H1 (cell line): Measurements from ENCODE around the gene SEPTIN1. TPM values are rescaled to one million over a fixed set of nuclear protein-coding genes. Genes with fewer than 3 reads are reported as not detected.
A peak's percentile ranks its signal among the peaks of the same experiment; 100 is the strongest.

Source experiments
- CTCF ChIA-PET: fragments of 300-600 bp; sonication (Branson Sonifier 250); formaldehyde crosslinking; loops from one replicate; lab custom pipeline; 2021; ENCODE audit not compliant: partially characterized antibody; lab: Charles Lee
- POLR2A ChIA-PET: fragments of 300-600 bp; sonication (Branson Sonifier 250); formaldehyde crosslinking; loops from one replicate; lab custom pipeline; 2021; ENCODE audit warnings: inconsistent platforms; ENCODE audit not compliant: partially characterized antibody; lab: Charles Lee
- DNase-seq, 2 experiments: peaks; one replicate each; pipeline versions ENCODE4 v3.0.0 to v3.0.0-alpha.2; 2010 to 2022; ENCODE audit warnings: low spot score in 2 of 2, low read depth in 1 of 2, mixed read lengths in 1 of 2
- FAIRE-seq: peaks from 2 replicates; lab custom pipeline; 2011; peaks lifted over from hg19 to GRCh38; lab: Jason Lieb, UNC
- H2AFZ ChIP-seq: 2 replicates; pipeline ENCODE4 v1.8.1; 2012; ENCODE audit warnings: low read length, inconsistent platforms
- H2AK5ac ChIP-seq: 2 replicates; pipeline ENCODE4 v1.6.1; 2013; ENCODE audit warnings: low read depth, low read length
- H2BK120ac ChIP-seq: replicated peaks from 2 replicates; pipeline ENCODE3; 2013; ENCODE audit warnings: low read depth, low read length, inconsistent platforms
- H2BK12ac ChIP-seq: 2 replicates; pipeline ENCODE4 v1.6.1; 2013; ENCODE audit warnings: low read depth, low read length
- H2BK15ac ChIP-seq: 2 replicates; pipeline ENCODE4 v1.6.1; 2013; ENCODE audit warnings: low read length
- H2BK20ac ChIP-seq: 2 replicates; pipeline ENCODE4 v1.6.1; 2013; ENCODE audit warnings: low read length
- H2BK5ac ChIP-seq: 2 replicates; pipeline ENCODE4 v1.6.1; 2013; ENCODE audit warnings: low read depth, low read length
- H3K14ac ChIP-seq: 2 replicates; pipeline ENCODE4 v1.6.1; 2013; ENCODE audit warnings: inconsistent platforms; ENCODE audit not compliant: insufficient read length
- H3K18ac ChIP-seq: 2 replicates; pipeline ENCODE4 v1.6.1; 2013; ENCODE audit warnings: low read length; ENCODE audit errors: extremely low read depth
- H3K23ac ChIP-seq: 2 replicates; pipeline ENCODE4 v1.6.1; 2013; ENCODE audit warnings: inconsistent platforms; ENCODE audit not compliant: insufficient read length
- H3K23me2 ChIP-seq: 2 replicates; pipeline ENCODE4 v1.6.1; 2013; ENCODE audit warnings: low read depth, low read length
- H3K27ac ChIP-seq: 2 replicates; pipeline ENCODE4 v1.6.1; 2011; ENCODE audit warnings: low read depth, low read length, inconsistent platforms
- H3K27me3 ChIP-seq, 4 experiments: replicated peaks in 1 of 4; 1 replicate in 1 of 4; 2 replicates in 3 of 4; pipeline versions ENCODE4 v1.6.1 to v1.8.1; 2011 to 2013; ENCODE audit warnings: low read length in 3 of 4, mild to moderate bottlenecking in 3 of 4, inconsistent platforms in 2 of 4, mixed read lengths in 2 of 4, moderate library complexity in 1 of 4; ENCODE audit not compliant: control insufficient read depth in 3 of 4, insufficient read depth in 3 of 4; ENCODE audit errors: extremely low read depth in 1 of 4
- H3K36me3 ChIP-seq, 4 experiments: 2 replicates each; pipeline versions ENCODE4 v1.6.1 to v1.8.1; 2011 to 2013; ENCODE audit warnings: mild to moderate bottlenecking in 4 of 4, low read length in 3 of 4, moderate library complexity in 2 of 4, control low read depth in 1 of 4, inconsistent platforms in 1 of 4; ENCODE audit not compliant: insufficient read depth in 4 of 4, control insufficient read depth in 2 of 4
- H3K4ac ChIP-seq: replicated peaks from 2 replicates; pipeline ENCODE3; 2013; ENCODE audit warnings: low read length, low read depth, mixed read lengths, inconsistent platforms; ENCODE audit not compliant: insufficient read length
- H3K4me1 ChIP-seq, 4 experiments: replicated peaks in 1 of 4; 1 replicate in 1 of 4; 2 replicates in 3 of 4; pipeline versions ENCODE4 v1.6.1 to v1.8.1; 2011 to 2013; ENCODE audit warnings: low read length in 3 of 4, inconsistent platforms in 2 of 4, mixed read lengths in 1 of 4; ENCODE audit not compliant: insufficient read depth in 4 of 4, control insufficient read depth in 3 of 4
- H3K4me2 ChIP-seq, 2 experiments: 2 replicates each; pipeline versions ENCODE4 v1.6.1 to v1.8.1; 2011 to 2013; ENCODE audit warnings: low read depth in 2 of 2, low read length in 2 of 2, control low read depth in 1 of 2, inconsistent platforms in 1 of 2, mild to moderate bottlenecking in 1 of 2; ENCODE audit not compliant: insufficient read depth in 1 of 2
- H3K4me3 ChIP-seq, 4 experiments: fragments of 200-600, 300-600 bp in 1 of 4; sonication (generic), shearing (Covaris generic), sonication (Bioruptor Twin) in 1 of 4; 2 replicates each; pipeline versions ENCODE4 v1.5.1 to v1.8.1; 2011 to 2016; ENCODE audit warnings: low read length in 4 of 4, low read depth in 3 of 4, control low read depth in 2 of 4, inconsistent platforms in 2 of 4, mild to moderate bottlenecking in 2 of 4, mixed read lengths in 1 of 4, moderate library complexity in 1 of 4; ENCODE audit not compliant: insufficient read depth in 2 of 4; ENCODE audit errors: extremely low read depth in 1 of 4
- H3K56ac ChIP-seq: replicated peaks from 2 replicates; pipeline ENCODE3; 2013; ENCODE audit warnings: low read depth, mild to moderate bottlenecking, mixed read lengths, low read length, inconsistent platforms; ENCODE audit not compliant: insufficient read length
- H3K79me1 ChIP-seq: 2 replicates; pipeline ENCODE4 v1.6.1; 2013; ENCODE audit warnings: low read depth, low read length, control low read depth
- H3K79me2 ChIP-seq, 2 experiments: 2 replicates each; pipeline versions ENCODE4 v1.6.1 to v1.8.1; 2012 to 2013; ENCODE audit warnings: low read length in 2 of 2, mild to moderate bottlenecking in 2 of 2, inconsistent platforms in 1 of 2; ENCODE audit not compliant: insufficient read depth in 2 of 2, control insufficient read depth in 1 of 2
- H3K9ac ChIP-seq, 4 experiments: replicated peaks in 1 of 4; 1 replicate in 1 of 4; 2 replicates in 3 of 4; pipeline versions ENCODE4 v1.6.1 to v1.8.1; 2011 to 2013; ENCODE audit warnings: low read depth in 3 of 4, low read length in 3 of 4, control low read depth in 2 of 4, mild to moderate bottlenecking in 2 of 4, moderate library complexity in 2 of 4, inconsistent platforms in 1 of 4; ENCODE audit errors: extremely low read depth in 1 of 4
- H3K9me3 ChIP-seq, 2 experiments: 2 replicates each; pipeline versions ENCODE4 v1.6.1 to v1.8.1; 2012 to 2013; ENCODE audit warnings: mild to moderate bottlenecking in 2 of 2, moderate library complexity in 2 of 2, control low read depth in 1 of 2, inconsistent platforms in 1 of 2, low read depth in 1 of 2, low read length in 1 of 2, mixed read lengths in 1 of 2; ENCODE audit not compliant: insufficient read depth in 2 of 2
- H4K20me1 ChIP-seq, 2 experiments: replicated peaks in 1 of 2; 2 replicates each; pipeline versions ENCODE3 to v1.8.1; 2011 to 2013; ENCODE audit warnings: inconsistent platforms in 2 of 2, low read length in 2 of 2, mild to moderate bottlenecking in 1 of 2; ENCODE audit not compliant: insufficient read depth in 2 of 2, control insufficient read depth in 1 of 2
- H4K5ac ChIP-seq: 2 replicates; pipeline ENCODE4 v1.6.1; 2013; ENCODE audit warnings: low read length, low read depth, mixed read lengths, inconsistent platforms; ENCODE audit not compliant: insufficient read length
- H4K8ac ChIP-seq: 2 replicates; pipeline ENCODE4 v1.8.0; 2013; ENCODE audit warnings: mild to moderate bottlenecking, moderate library complexity, low read length, inconsistent platforms; ENCODE audit not compliant: insufficient read depth; ENCODE audit errors: extremely low read depth
- H4K91ac ChIP-seq: replicated peaks from 2 replicates; pipeline ENCODE3; 2013; ENCODE audit warnings: low read length, mixed read lengths, inconsistent platforms; ENCODE audit not compliant: insufficient read length
- CREB1 ChIP-seq: IDR thresholded peaks from 2 replicates; pipeline ENCODE4 v1.6.1; 2012; ENCODE audit warnings: inconsistent platforms
- HDAC2 ChIP-seq, 2 experiments: fragments of 300-600 bp in 1 of 2; sonication (generic) in 1 of 2; IDR thresholded peaks; 2 replicates each; pipeline ENCODE4 v1.6.1; 2011 to 2012; ENCODE audit warnings: low read depth in 2 of 2, low read length in 2 of 2, mild to moderate bottlenecking in 2 of 2, moderate library complexity in 2 of 2, borderline replicate concordance in 1 of 2, inconsistent platforms in 1 of 2
- NANOG ChIP-seq: IDR thresholded peaks from 2 replicates; pipeline ENCODE4 v1.6.1; 2011; ENCODE audit warnings: low read length, low read depth, mild to moderate bottlenecking, inconsistent platforms; ENCODE audit not compliant: insufficient read depth, poor library complexity, severe bottlenecking
- PHF8 ChIP-seq: fragments of 200-600 bp; sonication (generic); conservative IDR thresholded peaks from 2 replicates; pipeline ENCODE4 v1.7.1; 2012; ENCODE audit warnings: low read depth, mild to moderate bottlenecking, inconsistent platforms, low read length, moderate library complexity
- SIN3A ChIP-seq, 2 experiments: IDR thresholded peaks in 1 of 2; conservative IDR thresholded peaks in 1 of 2; 2 replicates each; pipeline ENCODE4 v1.6.1; 2011 to 2012; ENCODE audit warnings: low read length in 2 of 2, improper control_type of control experiment in 1 of 2, low read depth in 1 of 2, mild to moderate bottlenecking in 1 of 2
- SP1 ChIP-seq: IDR thresholded peaks from 2 replicates; pipeline ENCODE4 v1.6.1; 2011; ENCODE audit warnings: low read depth, low read length
- TAF1 ChIP-seq: IDR thresholded peaks from 2 replicates; pipeline ENCODE4 v1.6.1; 2011; ENCODE audit warnings: mild to moderate bottlenecking, low read depth, low read length
- TCF12 ChIP-seq: IDR thresholded peaks from 2 replicates; pipeline ENCODE4 v1.6.1; 2011; ENCODE audit warnings: low read depth, mild to moderate bottlenecking, low read length
- ZNF274 ChIP-seq: IDR thresholded peaks from 2 replicates; pipeline ENCODE4 v1.7.0; 2012; ENCODE audit warnings: low read length, borderline replicate concordance; ENCODE audit errors: extremely low read depth
- WGBS, 2 experiments: shearing (Covaris generic) in 1 of 2; methylation state at CpG; one replicate each; pipeline versions ENCODE4 v1.1.6 to v1.1.7; 2013 to 2015; ENCODE audit warnings: low lambda C conversion rate in 2 of 2, mixed read lengths in 2 of 2, inconsistent platforms in 1 of 2, low coverage in 1 of 2, missing lambda C conversion rate in 1 of 2; ENCODE audit not compliant: insufficient replicate concordance in 2 of 2, insufficient coverage in 1 of 2, insufficient read length in 1 of 2; ENCODE audit errors: extremely low coverage in 1 of 2, missing lambda C conversion rate in 1 of 2; 5-methylcytosine and 5-hydroxymethylcytosine counted together
- polyA plus RNA-seq, 7 experiments: library from polyadenylated mRNA; depleted of rRNA in 3 of 7; stranded (reverse) in 5 of 7; unstranded in 2 of 7; fragments of >200 nt in 5 of 7; fragments of 200-250 nt in 2 of 7; gene quantifications; 1 replicate in 5 of 7; 2 replicates in 1 of 7; 4 replicates in 1 of 7; pipeline versions ENCODE4 v1.2.1 to v1.2.3, GENCODE V29; 2011 to 2013; ENCODE audit warnings: missing spikeins in 2 of 7, mixed read lengths in 2 of 7
- total RNA-seq: library from RNA; stranded (reverse); fragmentation: NEBNext Ultra II Directional; extraction: Animal tissue kit (Norgen Biotek cat#: 25700); gene quantifications from 2 replicates; pipeline ENCODE4 v1.2.1, GENCODE V29; 2021

SEPTIN1 gene
- total and polyA plus RNA-seq, 2 of the 8 experiments (the other 6 are each of a cell fraction or from before 2014, with no cell fraction given) = 0.24 to 1.4 TPM

- Histone ChIP-seq H4K20me1 (peaks cover 12 to 17% of the 10 kb centered on the region in 2 experiments), H2BK12ac (no peak overlapping the region), H3K9ac (no peak overlapping the region), H3K27ac (no peak overlapping the region), H2BK15ac (no peak overlapping the region), H3K23ac (no peak overlapping the region), H3K56ac (no peak overlapping the region), H3K79me2 (peaks cover 5 to 21% of the 10 kb centered on the region in 2 experiments; a peak in 2 of 4 replicates), H4K91ac (no peak overlapping the region), H3K4me3 (no peak overlapping the region; a peak in 1 of 8 replicates), H3K4ac (no peak overlapping the region), H3K9me3 (no peaks in the 10 kb centered on the region), H3K4me1 (peaks cover 0 to 15% (median 9%) of the 10 kb centered on the region in 4 experiments; a peak in 6 of 7 replicates), H3K36me3 (peaks cover 4 to 21% (median 14%) of the 10 kb centered on the region in 4 experiments; a peak in 6 of 8 replicates), H3K18ac (no peak overlapping the region), H4K8ac (no peak overlapping the region), H2BK120ac (no peak overlapping the region), H2BK20ac (no peak overlapping the region), H2AFZ (no peak overlapping the region), H2AK5ac (no peak overlapping the region), H2BK5ac (no peak overlapping the region), H3K23me2 (peaks cover 11% of the 10 kb centered on the region; the same call in 1 of the 2 replicates), H4K5ac (no peak overlapping the region), H3K79me1 (no peaks in the 10 kb centered on the region; the same call in 1 of the 2 replicates), H3K4me2 (peak overlapping the region in 1 of 2 experiments; percentile 94; a peak in 2 of 4 replicates), H3K14ac (no peak overlapping the region), H3K27me3 (no peaks in the 10 kb centered on the region)
- ChIA-PET CTCF (interaction anchor here (1.0 to 2.4 kb wide), 4 partner anchors 10 to 33 kb away, joined by 8 to 20 read pairs (median 10); partner anchors contain the start of gene ZNF771), POLR2A (interaction anchor here (1.2 to 12.6 kb wide), 6 partner anchors 10 to 48 kb away, joined by 3 to 151 read pairs (median 44); partner anchors contain the start of genes CD2BP2, MYL11, SEPTIN1 and ZNF771)
- WGBS, 2 experiments = 89% methylated on average over 4 of the region's 4 CpGs; no CpG with 5 or more reads in 1 of the 2 experiments
- no peak for TF ChIP-seq ZNF274
- no peak for TF ChIP-seq TCF12
- TF ChIP-seq NANOG = no peak
- no peak for TF ChIP-seq SIN3A (conservative IDR thresholded peaks at IDR 0.05 in 1 of 2, IDR thresholded peaks at IDR 0.05 in 1 of 2; ENCODE audit: low read depth in 1 of 2, low read length in 2 of 2)
- TF ChIP-seq SP1 = no peak
- TF ChIP-seq TAF1 = no peak
- TF ChIP-seq PHF8 = no peak
- no peak for TF ChIP-seq HDAC2 (IDR thresholded peaks at IDR 0.05; ENCODE audit: borderline replicate concordance in 1 of 2, low read depth in 2 of 2, low read length in 2 of 2)
- TF ChIP-seq CREB1 = no peak
- DNase-seq (no peak), FAIRE-seq (no peak)
Observed at GRCh38 chr16:30397056-30397455, 14.7 kb upstream of the SEPTIN1 start.
